ENCODE data around the gene SEMA3F.
A peak's percentile ranks its signal among the peaks of the same experiment; 100 is the strongest.

SEMA3F gene

GRCh38 chr3:50203809-50204803, 49.0 kb downstream of the SEMA3F start:
- H3K4me3 ChIP-seq (ENCODE audit: low read length): no peak overlapping the region
- H3K4me1 ChIP-seq (ENCODE audit: control insufficient read depth, low read length): 0 out of 2 replicates have a peak, but pooled peaks cover 3% of the 10 kb centered on the region
- no peaks in the 10 kb centered on the region for H3K9me3 ChIP-seq (ENCODE audit: control insufficient read depth, insufficient read depth, low read length)
- H3K9me2 ChIP-seq (replicated peaks; ENCODE audit: control insufficient read depth, low read length): no peaks in the 10 kb centered on the region
- H3F3A ChIP-seq (ENCODE audit: control insufficient read depth, insufficient read depth): no peaks in the 10 kb centered on the region
- H3K4me2 ChIP-seq (ENCODE audit: low read length): no peak overlapping the region
- no peak for TF ChIP-seq CTCF (IDR thresholded peaks at IDR 0.05; ENCODE audit: low read depth, low read length, poor library complexity, severe bottlenecking)
- no peak for TF ChIP-seq EZH2phosphoT487 (IDR thresholded peaks at IDR 0.05; ENCODE audit: borderline replicate concordance, low read length)
- no peak overlapping the region for H3K27ac ChIP-seq (ENCODE audit: low read depth, low read length)
- no peaks in the 10 kb centered on the region for H4K20me1 ChIP-seq (ENCODE audit: control insufficient read depth, insufficient read depth, low read depth, low read length)
- no peaks in the 10 kb centered on the region for H3K79me2 ChIP-seq (ENCODE audit: control insufficient read depth, low read length)
- no peaks in the 10 kb centered on the region for H3K36me3 ChIP-seq (ENCODE audit: control insufficient read depth, low read length)
- peaks cover 62% of the 10 kb centered on the region for H3K27me3 ChIP-seq (ENCODE audit: control insufficient read depth, low read length)

- H3K9me3 ChIP-seq (ENCODE audit: control insufficient read depth, insufficient read depth, low read length): no peaks in the 10 kb centered on the region
- H3K4me3 ChIP-seq (ENCODE audit: low read length): no peak within 1 kb of the TSS
- H3F3A ChIP-seq (ENCODE audit: control insufficient read depth, insufficient read depth): no peaks in the 10 kb centered on the region
- H3K4me1 ChIP-seq (ENCODE audit: control insufficient read depth, low read length): 0 out of 2 replicates have a peak, but pooled peaks cover 3% of the 10 kb centered on the region
- no peak within 1 kb of the TSS for H3K27ac ChIP-seq (ENCODE audit: low read depth, low read length)
- no peak within 1 kb of the TSS for H3K4me2 ChIP-seq (ENCODE audit: low read length)
- no peak for TF ChIP-seq CTCF (IDR thresholded peaks at IDR 0.05; ENCODE audit: low read depth, low read length, poor library complexity, severe bottlenecking)
- no peak; the same call in 1 of the 2 replicates for TF ChIP-seq EZH2phosphoT487 (IDR thresholded peaks at IDR 0.05; ENCODE audit: borderline replicate concordance, low read length)
- no peaks in the 10 kb centered on the region for H3K36me3 ChIP-seq (ENCODE audit: control insufficient read depth, low read length)
- no peaks in the 10 kb centered on the region for H4K20me1 ChIP-seq (ENCODE audit: control insufficient read depth, insufficient read depth, low read depth, low read length)
- no peaks in the 10 kb centered on the region for H3K9me2 ChIP-seq (replicated peaks; ENCODE audit: control insufficient read depth, low read length)
- no peaks in the 10 kb centered on the region for H3K79me2 ChIP-seq (ENCODE audit: control insufficient read depth, low read length)
- peaks cover 66% of the 10 kb centered on the region for H3K27me3 ChIP-seq (ENCODE audit: control insufficient read depth, low read length)
Measured at GRCh38 chr3:50204804-50205412, 49.8 kb downstream of the SEMA3F start, which contains the start of gene SLC38A3. TSS of gene SLC38A3 (plus strand) at chr3:50205271. CDS start at chr3:50214200, 8,929 bp downstream.

DNA sequence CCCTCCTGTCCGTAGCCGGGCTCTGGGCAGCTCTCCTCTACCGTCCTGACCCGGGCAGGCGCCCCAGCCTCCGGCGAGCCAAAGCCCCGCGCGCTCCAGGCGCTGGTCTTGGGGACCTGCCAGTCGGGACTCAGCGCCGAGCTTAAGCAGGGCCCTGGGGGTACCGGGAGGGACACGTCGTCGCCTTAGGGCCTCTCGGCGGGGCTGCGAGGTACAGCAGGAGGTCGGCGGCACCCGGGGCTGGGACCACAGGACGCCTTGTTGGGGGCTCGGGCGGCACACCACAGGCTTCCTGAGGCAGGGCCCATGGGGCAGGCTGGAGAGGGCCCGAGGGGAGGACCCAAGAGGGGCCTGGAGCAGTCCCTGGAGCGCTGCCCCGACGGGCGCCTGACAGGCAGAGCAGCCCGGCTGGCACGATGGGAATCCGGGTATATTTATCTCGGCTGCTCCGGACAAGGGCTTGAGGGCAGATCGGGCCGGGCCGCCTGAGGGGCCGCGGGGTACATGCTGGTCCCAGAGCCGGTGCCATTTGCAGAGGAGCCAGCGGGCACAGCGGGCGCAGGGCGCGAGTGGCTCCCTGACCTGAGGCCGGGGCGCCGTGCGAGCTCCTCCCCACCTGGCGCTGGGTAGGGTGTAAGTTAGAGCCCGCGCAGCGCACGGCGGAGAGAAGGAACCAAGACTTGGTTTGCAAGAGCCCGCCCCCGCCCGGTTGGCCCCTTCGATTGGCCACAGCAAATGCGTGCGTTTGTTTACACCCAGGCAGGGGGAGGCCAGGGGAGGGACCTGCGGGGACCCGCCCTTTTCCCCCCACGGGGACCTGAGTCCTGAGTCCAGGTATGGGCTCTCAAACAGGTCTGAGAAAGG, 50.5 kb downstream of the SEMA3F start:
- 0 out of 2 replicates have a peak, but pooled peaks cover under 1% of the 10 kb centered on the region for H4K20me1 ChIP-seq (ENCODE audit: control insufficient read depth, insufficient read depth, low read depth, low read length)
- H3K36me3 ChIP-seq (ENCODE audit: control insufficient read depth, low read length): no peaks in the 10 kb centered on the region
- H3K4me1 ChIP-seq (ENCODE audit: control insufficient read depth, low read length): 0 out of 2 replicates have a peak, but pooled peaks cover 3% of the 10 kb centered on the region
- H3K9me3 ChIP-seq (ENCODE audit: control insufficient read depth, insufficient read depth, low read length): no peaks in the 10 kb centered on the region
- no peak overlapping the region for H3K4me3 ChIP-seq (ENCODE audit: low read length)
- H3K27ac ChIP-seq (ENCODE audit: low read depth, low read length): no peak overlapping the region
- no peaks in the 10 kb centered on the region for H3F3A ChIP-seq (ENCODE audit: control insufficient read depth, insufficient read depth)
- H3K27me3 ChIP-seq (ENCODE audit: control insufficient read depth, low read length): peaks cover 66% of the 10 kb centered on the region
- TF ChIP-seq CTCF (IDR thresholded peaks at IDR 0.05; ENCODE audit: low read depth, low read length, poor library complexity, severe bottlenecking): no peak
- peak; percentile 92; the same call in 1 of the 2 replicates for TF ChIP-seq EZH2phosphoT487 (IDR thresholded peaks at IDR 0.05; ENCODE audit: borderline replicate concordance, low read length)
- no peak overlapping the region for H3K4me2 ChIP-seq (ENCODE audit: low read length)
- no peaks in the 10 kb centered on the region for H3K9me2 ChIP-seq (replicated peaks; ENCODE audit: control insufficient read depth, low read length)
- H3K79me2 ChIP-seq (ENCODE audit: control insufficient read depth, low read length): no peaks in the 10 kb centered on the region
